Breast epithelium (tissue), 4 donors: ENCODE measurements around the gene NUDT1. TPM values are rescaled to one million over a fixed set of nuclear protein-coding genes. Genes with fewer than 3 reads are reported as not detected.
A peak's percentile ranks its signal among the peaks of the same experiment; 100 is the strongest.

Source experiments
- DNase-seq, 2 donors: peaks; one replicate each; pipeline ENCODE4 v3.0.0-alpha.2; 2019; ENCODE audit warnings: low spot score in 2 of 2
- H3K27ac ChIP-seq, 2 donors: fragments of 200-600 bp; sonication (generic) in 1 of 2; one replicate each; pipeline ENCODE4 v1.5.1; 2016 to 2019; ENCODE audit warnings: mild to moderate bottlenecking in 1 of 2
- H3K27me3 ChIP-seq, 2 donors: fragments of 200-600 bp; sonication (generic) in 1 of 2; one replicate each; pipeline versions ENCODE4 v1.5.1 to v1.6.0; 2017 to 2019; ENCODE audit warnings: control low read depth in 1 of 2, mild to moderate bottlenecking in 1 of 2
- H3K36me3 ChIP-seq: fragments of 200-600 bp; one replicate; pipeline ENCODE4 v1.5.1; 2019
- H3K4me1 ChIP-seq, 2 donors: fragments of 200-600 bp; sonication (generic); one replicate each; pipeline ENCODE4 v1.5.1; 2016 to 2019; ENCODE audit warnings: control low read depth in 1 of 2
- H3K4me3 ChIP-seq, 3 donors: fragments of 200-600 bp; sonication (generic); 1 replicate in 2 of 3; 2 replicates in 1 of 3; pipeline ENCODE4 v1.5.1; 2016 to 2019; ENCODE audit warnings: mild to moderate bottlenecking in 3 of 3, moderate library complexity in 2 of 3
- H3K9me3 ChIP-seq, 2 donors: fragments of 200-600 bp; sonication (generic) in 1 of 2; one replicate each; pipeline ENCODE4 v1.5.1; 2016 to 2019; ENCODE audit warnings: control low read depth in 1 of 2
- CTCF ChIP-seq, 3 donors: fragments of 450-650 bp; IDR thresholded peaks; one replicate each; pipeline ENCODE4 v1.5.1; 2016 to 2017; ENCODE audit warnings: antibody characterized with exemption in 3 of 3, mild to moderate bottlenecking in 3 of 3, moderate library complexity in 3 of 3
- POLR2A ChIP-seq: fragments of 450-650 bp; IDR thresholded peaks from one replicate; pipeline ENCODE4 v1.6.1; 2016; ENCODE audit warnings: antibody characterized with exemption, mild to moderate bottlenecking, moderate library complexity
- POLR2AphosphoS5 ChIP-seq, 3 donors: sonication (generic); formaldehyde crosslinking; IDR thresholded peaks; one replicate each; pipeline ENCODE4 v1.6.1; 2017; ENCODE audit warnings: antibody characterized with exemption in 3 of 3
- intact Hi-C: fragments of 100-400 bp; cut with DNase I; formaldehyde crosslinking; loops from one replicate; pipeline ENCODE4 v1.15.1; 2023; ENCODE audit warnings: low total_unique reads
- total RNA-seq, 3 donors: library from RNA; depleted of rRNA; stranded (reverse); fragments of >200 nt; gene quantifications; one replicate each; pipeline ENCODE4 v1.1.0, GENCODE V29; 2016

NUDT1 gene
- total RNA-seq, 3 donors from 2014 or later: 13.3 to 28.5 (median 18.0) TPM

GRCh38 chr7:2244404-2244995, 2.5 kb downstream of the NUDT1 start:
- H3K27ac ChIP-seq: no peak overlapping the region
- TF ChIP-seq POLR2AphosphoS5 (IDR thresholded peaks at IDR 0.05) (no peak), CTCF (IDR thresholded peaks at IDR 0.05) (no peak), POLR2A (no peak)
- no peak for DNase-seq
- no peak overlapping the region for H3K4me3 ChIP-seq
- no peaks in the 10 kb centered on the region for H3K36me3 ChIP-seq
- peaks cover 5 to 12% of the 10 kb centered on the region in 2 donors for H3K4me1 ChIP-seq
- intact Hi-C loops: loop anchor here (10.0 kb wide), 2 partner anchors 100 to 370 kb away; no protein-coding TSS in a partner anchor
- no peaks in the 10 kb centered on the region for H3K27me3 ChIP-seq
- no peaks in the 10 kb centered on the region for H3K9me3 ChIP-seq

- Histone ChIP-seq H3K27ac (no peak overlapping the region), H3K4me1 (peaks cover 3 to 5% of the 10 kb centered on the region in 2 donors), H3K4me3 (no peak overlapping the region), H3K27me3 (no peaks in the 10 kb centered on the region), H3K36me3 (no peaks in the 10 kb centered on the region), H3K9me3 (no peaks in the 10 kb centered on the region)
- intact Hi-C loops: loop anchor here (10.0 kb wide), 2 partner anchors 99 to 369 kb away; no protein-coding TSS in a partner anchor
- no peak for TF ChIP-seq POLR2AphosphoS5 (IDR thresholded peaks at IDR 0.05)
- no peak for TF ChIP-seq CTCF (IDR thresholded peaks at IDR 0.05)
- TF ChIP-seq POLR2A: no peak
- DNase-seq: no peak
These were observed 4.1 kb downstream of the NUDT1 start for GRCh38 chr7:2245883-2246675.

- H3K36me3 ChIP-seq: no peaks in the 10 kb centered on the region
- H3K4me3 ChIP-seq: peak overlapping the region in 1 of 3 donors; percentile 26
- no peak for DNase-seq
- H3K4me1 ChIP-seq: peaks cover 0 to 5% of the 10 kb centered on the region in 2 donors
- TF ChIP-seq POLR2AphosphoS5 (IDR thresholded peaks at IDR 0.05) (no peak), CTCF (IDR thresholded peaks at IDR 0.05) (peak in 2 of 3 donors; percentile 26 to 53), POLR2A (no peak)
- peak overlapping the region in 1 of 2 donors; percentile 32 for H3K27ac ChIP-seq
- intact Hi-C loops: loop anchor here (10.0 kb wide), 2 partner anchors 97 to 367 kb away; no protein-coding TSS in a partner anchor
- no peaks in the 10 kb centered on the region for H3K9me3 ChIP-seq
- no peaks in the 10 kb centered on the region for H3K27me3 ChIP-seq
These were observed 5.3 kb downstream of the NUDT1 start for GRCh38 chr7:2247141-2247995.

GRCh38 chr7:2248984-2249694, 7.1 kb downstream of the NUDT1 start:
- intact Hi-C loops: loop anchor here (10.0 kb wide), 2 partner anchors 96 to 366 kb away; no protein-coding TSS in a partner anchor
- Histone ChIP-seq H3K9me3 (no peaks in the 10 kb centered on the region), H3K27me3 (no peaks in the 10 kb centered on the region), H3K36me3 (no peaks in the 10 kb centered on the region), H3K27ac (peak overlapping the region; percentile 76 to 85), H3K4me3 (peak overlapping the region in 1 of 3 donors; percentile 8), H3K4me1 (peaks cover 0 to 5% of the 10 kb centered on the region in 2 donors)
- peak in 1 of 2 donors; percentile 64 for DNase-seq
- TF ChIP-seq POLR2AphosphoS5 (IDR thresholded peaks at IDR 0.05) (peak in 1 of 3 donors; percentile 17), CTCF (IDR thresholded peaks at IDR 0.05) (no peak)
